ENCODE measurements around the gene APPBP2. TPM values are rescaled to one million over a fixed set of nuclear protein-coding genes. Genes with fewer than 3 reads are reported as not detected.
"Not testable (repeated sequence)": the region's sequence is repeated elsewhere in the genome, so short reads cannot be mapped to it uniquely, and the experiment has no call there.

Gene APPBP2
- polyA plus RNA-seq, 1 donor, result 31.3 TPM

DNA sequence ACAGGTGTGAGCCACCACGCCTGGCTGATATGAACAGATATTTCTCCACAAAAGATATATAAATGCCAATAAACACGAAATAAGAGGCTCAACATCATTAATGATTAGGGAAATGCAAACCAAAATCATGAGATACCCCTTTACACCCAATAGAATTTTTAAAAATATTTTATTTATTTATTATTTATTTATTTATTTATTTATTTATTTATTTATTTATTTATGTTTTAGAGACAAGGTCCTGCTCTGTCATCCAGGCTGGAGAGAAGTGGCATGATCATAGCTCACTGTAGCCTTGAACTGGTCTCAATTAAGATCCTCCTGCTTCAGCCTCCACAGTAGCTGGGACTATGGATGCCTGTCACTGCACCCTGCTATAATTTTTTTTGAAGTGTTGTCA is 30.8 kb downstream of the APPBP2 start:
- DNase-seq (ENCODE audit: low read depth), result no peak

DNA sequence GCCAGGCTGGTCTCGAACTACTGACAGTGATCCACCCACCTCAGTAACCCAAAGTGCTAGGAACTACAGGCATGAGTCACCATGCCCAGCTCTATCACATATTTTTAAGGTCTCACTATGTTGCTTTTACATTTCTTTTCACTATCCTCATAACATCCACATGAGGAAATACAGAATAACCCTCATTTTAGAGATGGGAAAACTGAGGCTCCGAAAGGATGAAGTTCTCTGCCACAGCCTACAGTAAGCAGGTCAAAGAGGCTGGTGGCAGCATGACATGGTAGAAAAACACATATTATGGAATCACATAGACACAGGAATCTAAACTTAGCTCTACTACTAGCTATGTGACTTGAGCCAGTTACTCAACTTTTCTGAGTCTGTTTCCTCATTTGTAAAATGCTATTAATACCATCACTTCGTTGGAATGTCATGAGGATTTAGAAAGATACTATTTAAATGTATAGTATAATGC is 32.2 kb downstream of the APPBP2 start:
- no peak for DNase-seq (ENCODE audit: low read depth)

DNA sequence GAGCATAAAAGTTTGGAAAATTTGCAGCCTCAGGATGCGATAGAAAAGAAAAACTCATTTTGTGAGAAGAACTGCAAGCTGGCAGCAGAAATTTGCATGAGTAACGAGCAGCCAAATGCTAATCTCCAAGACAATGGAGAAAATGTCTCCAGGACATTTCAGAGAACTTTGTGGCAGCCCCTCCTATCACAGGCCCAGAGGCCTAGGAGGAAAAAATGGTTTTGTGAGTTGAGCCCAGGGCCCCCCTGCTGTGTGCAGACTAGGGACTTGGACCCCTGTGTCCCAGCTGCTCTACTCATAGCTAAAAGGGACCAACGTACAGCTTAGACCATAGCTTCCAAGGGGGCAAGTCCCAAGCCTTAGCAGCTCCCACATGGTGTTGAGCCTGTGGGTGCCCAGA is 34.3 kb downstream of the APPBP2 start:
- DNase-seq (ENCODE audit: low read depth), result no peak

DNA sequence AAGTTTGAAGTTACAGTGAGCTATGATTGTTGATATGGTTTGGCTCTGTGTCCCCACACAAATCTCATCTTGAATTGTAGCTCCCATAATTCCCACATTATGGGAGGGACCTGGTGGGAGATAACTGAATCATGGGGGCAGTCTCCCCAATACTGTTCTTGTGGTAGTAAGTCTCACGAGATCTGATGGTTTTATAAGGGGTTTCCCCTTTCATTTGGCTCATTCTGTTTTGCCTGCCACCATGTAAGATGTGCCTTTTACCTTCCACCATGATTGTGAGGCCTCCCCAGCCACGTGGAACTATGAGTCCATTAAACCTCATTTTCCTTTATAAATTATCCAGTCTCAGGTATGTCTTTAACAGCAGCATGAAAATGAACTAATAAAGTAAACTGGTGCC is 35.4 kb downstream of the APPBP2 start:
- not testable (repeated sequence) for DNase-seq (ENCODE audit: low read depth)

DNA sequence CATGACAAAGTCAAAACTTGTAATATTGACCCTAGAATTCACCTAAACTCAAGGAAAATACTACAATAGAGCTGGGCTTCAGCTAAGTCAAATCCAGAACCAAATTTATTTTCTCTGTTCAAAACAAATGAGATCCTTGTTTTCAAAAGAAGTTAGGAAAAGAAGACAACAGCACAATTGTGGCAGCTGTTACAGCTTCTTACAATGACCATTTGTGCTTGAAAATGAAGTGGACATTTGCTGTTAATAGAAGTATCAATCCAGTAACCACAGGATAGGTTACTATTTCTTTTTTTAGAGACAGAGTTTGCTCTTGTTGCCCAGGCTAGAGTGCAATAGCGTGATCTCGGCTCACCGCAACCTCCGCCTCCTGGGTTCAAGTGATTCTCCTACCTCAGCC is 44.4 kb downstream of the APPBP2 start:
- no peak for DNase-seq (ENCODE audit: low read depth)

DNA sequence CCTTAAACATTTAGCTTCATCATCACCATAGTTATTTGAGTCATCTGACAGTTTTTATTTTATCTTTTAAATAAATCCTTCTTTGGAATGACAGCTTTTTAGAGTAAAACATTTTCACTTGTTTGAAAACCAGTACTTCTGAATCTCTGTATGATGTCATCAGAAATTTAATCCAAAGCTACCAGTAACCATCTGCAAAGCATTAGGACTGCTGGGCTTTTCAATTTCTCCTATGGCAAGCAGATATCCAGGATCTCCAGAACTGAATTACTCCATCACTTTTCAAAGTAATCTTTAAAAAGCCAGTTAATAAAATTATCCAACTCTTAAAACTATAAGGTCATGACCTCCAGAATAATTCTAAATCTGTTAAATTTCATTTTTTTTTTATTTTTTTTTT is 52.3 kb downstream of the APPBP2 start:
- no peak for DNase-seq (ENCODE audit: low read depth)

DNA sequence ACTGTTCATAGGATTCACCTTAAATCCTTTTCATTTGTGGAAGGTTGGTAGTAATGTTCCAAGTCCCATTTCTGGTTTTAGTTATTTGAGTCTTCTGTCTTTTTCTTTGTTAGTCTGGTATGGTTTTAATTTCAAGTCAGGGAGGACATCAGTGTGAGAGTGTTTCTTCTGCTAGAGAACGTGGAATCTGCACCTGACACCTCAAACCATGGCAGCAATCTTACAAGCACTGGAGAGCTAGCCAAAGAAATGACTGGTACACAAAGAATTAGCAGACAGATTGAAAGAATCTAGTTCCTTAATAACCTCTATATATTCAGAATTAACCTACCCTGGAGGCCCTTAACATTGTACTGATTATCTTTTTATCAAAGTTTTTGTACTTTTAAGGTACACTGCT is 53.6 kb downstream of the APPBP2 start:
- DNase-seq (ENCODE audit: low read depth), result no peak

DNA sequence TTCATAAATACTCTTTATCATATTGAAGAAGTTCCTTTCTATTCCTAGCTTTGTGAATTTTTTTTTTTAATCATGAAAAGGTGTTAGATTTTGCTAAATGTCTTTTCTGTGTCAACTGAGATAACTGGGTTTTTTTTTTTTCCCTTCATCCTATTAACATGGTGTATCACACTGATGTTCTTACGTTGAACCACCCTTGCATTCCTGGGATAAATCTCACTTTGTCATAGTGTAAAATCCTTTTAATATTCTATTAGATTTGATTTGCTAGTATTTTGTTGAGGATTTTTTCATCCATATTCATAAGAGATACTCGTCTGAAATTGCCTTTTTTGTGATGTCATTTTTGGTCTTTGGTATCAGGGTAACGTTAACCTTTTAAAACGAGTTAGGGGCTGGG is 54.6 kb downstream of the APPBP2 start:
- no peak for DNase-seq (ENCODE audit: low read depth)

DNA sequence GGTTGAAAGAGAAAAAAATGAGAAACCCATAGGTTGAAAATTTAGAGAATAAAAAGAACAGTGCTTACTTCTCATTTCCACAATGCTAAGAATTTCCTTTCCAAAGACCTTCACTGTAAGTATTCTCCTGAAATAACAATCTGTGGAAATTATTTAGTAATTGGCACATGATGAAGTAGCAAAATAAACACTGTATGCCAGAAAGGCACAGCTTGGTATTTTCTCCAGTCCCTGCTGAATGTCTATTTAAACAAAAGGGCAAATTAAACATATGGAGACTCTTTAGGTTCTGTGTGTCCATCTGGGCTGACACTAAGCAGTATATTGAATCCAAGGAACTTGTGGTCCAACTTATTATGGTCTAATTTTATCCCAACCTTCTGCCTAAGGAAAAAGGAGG is 57.7 kb downstream of the APPBP2 start:
- DNase-seq (ENCODE audit: low read depth), result no peak

DNA sequence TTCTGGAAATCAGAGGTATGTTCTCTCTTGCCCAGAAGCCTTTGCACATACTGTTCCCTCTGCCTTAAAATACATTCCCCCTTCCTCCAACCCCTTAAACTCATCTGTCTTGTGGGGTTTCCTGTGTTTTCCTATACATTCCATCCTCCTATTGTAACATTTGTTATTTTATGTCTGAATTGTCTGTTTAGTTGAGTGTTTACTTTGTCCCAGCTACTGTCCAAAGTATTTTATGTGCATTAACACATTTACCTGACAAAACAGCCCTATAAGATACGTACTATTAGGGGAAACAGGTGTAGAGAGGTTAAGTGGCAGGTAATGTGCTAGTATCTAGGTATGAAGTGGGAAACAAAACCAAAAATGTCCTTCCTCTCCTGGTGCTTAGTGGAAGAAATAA is 61.7 kb downstream of the APPBP2 start:
- DNase-seq (ENCODE audit: low read depth), result no peak

DNA sequence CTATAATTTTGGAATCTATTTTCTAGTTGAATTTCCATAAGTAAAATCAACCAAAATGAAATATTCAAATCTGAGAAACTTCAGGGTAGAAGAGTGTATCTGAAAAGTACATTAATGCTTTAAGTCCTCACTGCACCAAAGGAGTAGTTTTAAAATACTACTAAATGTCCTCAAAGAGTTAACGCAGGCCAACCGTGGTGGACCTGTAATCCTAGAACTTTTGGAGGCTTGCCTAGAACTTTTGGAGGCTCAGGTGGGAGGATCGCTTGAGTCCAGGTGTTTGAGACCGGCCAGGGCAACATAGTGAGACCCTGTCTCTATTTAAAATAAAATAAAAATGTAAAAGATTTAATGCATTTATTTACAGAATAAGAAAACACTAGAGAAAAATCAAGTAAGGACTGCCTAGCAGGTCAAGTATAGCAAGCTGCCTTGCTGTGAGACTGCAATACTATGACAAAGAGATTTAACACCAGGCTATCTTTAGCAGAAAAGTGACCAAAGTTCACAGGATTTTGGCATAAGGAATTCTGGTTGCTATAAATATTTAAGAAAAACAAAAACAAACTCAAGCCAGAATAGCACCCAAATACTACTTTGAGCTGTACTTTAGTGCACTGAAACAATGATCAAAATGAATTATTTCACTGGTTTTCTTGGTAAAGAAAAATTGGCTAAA is 62.7 kb downstream of the APPBP2 start:
- no peak for DNase-seq (ENCODE audit: low read depth)

DNA sequence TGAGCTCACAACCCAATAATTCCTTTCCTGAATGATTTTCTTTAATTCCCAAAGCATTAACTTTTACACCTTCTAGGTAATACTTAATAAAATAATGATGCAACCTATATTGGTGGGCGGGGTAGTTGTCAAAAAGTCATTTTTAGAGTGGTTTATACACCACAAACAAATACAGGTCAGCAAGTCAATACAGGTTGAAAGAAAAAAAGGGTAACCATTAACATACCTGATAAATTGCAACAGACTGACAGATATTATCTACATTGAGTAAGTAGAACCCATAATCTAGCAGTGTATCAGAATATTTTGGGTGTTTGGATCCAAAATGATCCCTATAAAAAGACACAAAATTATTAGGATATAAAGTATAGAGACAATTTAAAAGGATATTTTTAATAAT is 64.5 kb downstream of the APPBP2 start:
- no peak for DNase-seq (ENCODE audit: low read depth)

DNA sequence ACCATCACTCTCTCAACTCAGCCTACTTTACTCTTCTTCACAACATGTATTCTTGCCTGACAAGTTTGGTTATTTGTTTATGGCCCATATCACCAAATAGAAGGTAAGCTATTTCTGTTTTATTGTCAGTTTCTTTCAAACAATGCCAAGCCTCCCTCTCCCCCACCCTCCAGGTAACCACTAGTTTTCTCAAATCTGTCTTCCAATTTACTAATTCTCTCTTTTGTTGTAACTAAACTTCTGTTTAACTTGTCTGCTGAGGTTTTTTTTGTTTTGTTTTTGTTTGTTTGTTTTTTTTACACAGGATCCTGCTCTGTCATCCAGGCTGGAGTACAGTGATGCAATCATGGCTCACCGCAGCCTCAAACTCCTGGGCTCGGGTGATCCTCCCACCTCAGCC is 68.9 kb downstream of the APPBP2 start:
- DNase-seq (ENCODE audit: low read depth), result no peak

DNA sequence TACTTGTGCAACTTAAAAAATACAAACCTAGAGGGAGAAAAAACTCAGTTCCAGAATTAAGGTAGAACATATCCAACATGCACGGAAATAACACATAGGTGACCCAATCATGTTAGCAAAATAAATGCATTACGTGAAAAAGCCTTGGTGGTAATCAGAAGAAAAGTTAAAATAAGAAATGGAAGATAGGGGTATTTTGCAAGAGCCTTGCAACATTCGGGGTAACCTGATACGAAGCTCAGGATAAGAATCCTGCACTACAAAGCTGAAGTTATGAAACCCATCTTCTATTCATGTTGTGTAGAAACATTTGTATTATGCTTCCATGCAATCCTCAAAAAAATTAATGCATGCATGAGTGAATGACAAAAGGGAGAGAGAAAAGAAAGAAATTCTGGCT is 70.7 kb downstream of the APPBP2 start:
- no peak for DNase-seq (ENCODE audit: low read depth)

DNA sequence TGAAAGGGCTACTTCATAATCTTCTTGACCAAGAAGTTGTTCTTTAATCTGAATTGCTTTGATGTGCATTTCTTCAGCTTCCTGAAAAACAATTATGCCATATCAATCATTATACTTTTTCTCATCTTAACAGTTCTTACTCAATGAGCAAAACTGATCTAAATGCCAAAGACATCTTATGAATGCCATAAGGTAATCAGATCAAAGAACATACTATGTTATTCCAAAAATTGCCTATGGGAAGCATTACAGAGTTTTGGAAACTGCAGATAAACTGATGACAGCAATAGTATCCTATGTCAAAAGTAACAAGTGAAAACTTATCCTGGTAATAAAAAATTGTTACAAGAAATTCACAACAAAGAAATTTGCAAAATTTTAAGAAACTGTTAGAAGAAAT is 74.1 kb downstream of the APPBP2 start:
- no peak for DNase-seq (ENCODE audit: low read depth)

DNA sequence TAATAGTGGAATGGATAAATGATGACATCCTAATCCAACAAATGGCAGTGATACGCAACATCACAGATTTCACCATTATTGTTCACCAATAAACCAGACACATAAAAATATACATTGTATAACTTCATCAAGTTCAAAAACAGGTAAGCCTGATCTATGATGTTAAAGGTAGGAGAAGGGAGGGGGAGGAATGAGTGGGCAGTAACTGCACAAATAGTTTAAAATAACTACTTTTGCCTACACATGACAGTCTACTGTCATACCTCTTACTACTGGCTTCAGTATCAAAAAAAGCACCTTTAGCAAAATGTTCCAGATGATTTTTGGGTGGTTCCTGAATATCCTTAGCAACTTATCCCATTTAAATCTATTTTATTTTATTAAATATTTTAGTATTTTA is 75.0 kb downstream of the APPBP2 start:
- DNase-seq (ENCODE audit: low read depth), result no peak

DNA sequence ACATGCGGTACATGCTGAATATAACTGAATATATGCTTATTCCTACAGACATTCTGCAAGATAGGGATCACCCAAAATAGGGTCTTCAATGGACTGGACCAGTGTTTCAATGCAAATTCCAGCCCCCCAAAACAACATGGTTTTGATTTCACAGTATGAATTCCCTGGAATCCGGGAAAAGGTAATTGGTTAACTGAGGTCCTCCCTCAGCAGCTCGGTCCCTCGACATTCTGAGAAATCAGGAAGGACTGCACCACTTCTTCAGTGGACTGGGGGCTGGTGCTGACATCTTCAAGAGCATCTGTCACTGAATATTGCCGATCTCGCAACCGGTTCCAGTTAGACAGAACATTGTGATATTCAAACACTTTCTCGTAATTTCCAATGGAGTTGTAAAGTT is 78.7 kb downstream of the APPBP2 start:
- DNase-seq (ENCODE audit: low read depth), result no peak

DNA sequence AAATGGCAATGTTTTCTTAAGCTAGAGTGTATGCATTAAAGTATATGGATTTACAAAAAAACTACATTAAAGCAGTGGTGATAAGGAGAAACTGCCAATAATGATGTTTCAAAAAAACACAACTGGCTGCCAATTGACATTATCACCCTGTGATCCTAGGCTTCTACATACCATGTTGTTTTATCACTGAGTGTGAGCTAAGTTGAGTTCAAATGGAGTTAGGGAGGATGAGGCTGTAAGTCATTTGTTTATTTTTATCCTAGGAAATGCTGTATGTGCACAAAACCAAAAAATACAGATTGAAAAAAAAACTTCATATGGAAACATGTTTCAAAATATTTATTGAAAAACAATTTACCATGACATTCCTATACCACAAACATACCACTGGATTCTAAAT is 80.9 kb downstream of the APPBP2 start:
- no peak for DNase-seq (ENCODE audit: low read depth)

DNA sequence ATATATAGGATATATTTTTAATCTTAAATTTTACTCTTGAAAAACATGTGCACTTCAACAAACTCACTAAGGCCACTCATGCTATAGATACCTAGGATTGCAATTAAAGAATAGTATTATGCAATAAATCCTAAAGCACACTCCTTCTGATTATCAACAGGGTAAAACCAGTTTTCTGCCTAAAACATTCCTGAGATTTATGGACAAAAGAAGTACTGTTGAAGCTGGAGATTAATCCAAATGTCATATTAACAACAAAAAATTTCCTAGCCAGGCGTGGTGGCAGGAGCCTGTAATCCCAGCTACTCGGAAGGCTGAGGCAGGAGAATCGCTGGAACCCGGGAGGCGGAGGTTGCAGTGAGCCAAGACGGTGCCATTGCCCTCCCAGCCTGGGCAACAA is 82.3 kb downstream of the APPBP2 start:
- no peak for DNase-seq (ENCODE audit: low read depth)

DNA sequence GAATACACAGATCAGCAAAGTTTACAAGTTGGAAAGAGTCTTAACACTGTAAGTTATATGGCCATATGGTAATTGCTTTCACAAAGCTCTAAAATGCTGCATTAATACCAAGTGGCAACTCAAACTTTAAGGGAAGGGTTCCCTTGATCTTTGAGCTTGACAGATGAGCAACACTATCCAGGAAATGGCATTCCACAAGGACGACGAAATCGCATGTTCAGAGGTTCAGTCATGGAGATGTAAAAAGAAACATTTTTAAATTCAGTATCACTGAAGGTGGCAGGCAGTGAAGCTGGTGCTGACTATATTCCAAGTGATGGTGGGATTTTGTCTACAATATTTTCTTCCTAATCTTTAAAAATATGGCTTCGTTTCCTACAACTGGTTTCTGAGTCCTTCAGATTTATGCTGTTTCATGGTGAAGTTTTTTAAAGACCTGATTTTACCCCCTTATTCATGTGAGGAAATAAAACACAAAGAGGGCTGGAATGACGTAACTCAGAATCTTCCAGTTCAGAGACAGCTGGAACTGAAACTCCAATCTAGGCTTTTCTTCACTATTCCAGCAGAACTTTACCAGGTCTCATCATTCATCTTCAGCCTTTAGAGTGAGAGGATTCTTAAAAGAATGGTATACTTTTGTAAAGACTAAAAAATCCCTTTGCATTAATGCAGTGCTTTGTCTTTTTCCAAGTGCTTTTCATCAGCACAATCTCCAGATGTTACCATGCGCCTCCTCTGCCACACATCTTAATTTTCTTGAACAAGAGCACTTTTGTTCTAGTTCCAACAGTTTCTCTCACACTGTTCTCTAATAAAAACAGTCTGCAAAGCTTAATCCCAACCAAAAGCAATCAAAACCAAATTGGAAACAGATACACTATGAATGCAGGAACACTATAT is 83.5 kb downstream of the APPBP2 start:
- peak; percentile 34 for DNase-seq (ENCODE audit: low read depth)

DNA sequence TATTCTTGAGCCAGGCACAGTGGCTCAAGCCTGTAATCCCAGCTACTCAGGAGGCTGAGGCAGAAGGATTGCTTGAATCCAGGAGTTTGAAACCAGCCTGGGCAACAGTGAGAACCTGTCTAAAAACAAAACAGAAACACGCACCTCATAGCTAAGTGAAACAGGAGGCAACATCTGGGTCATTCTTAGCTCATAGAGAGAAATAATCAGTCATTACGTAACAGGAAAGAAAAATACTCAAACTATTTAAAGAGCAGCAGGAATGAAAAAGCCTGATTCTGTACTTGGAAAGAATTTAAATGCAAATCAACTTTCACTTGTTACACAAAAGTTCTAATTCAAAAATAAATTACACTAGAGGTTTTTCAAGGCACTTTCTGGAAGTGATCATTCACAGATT is 86.5 kb downstream of the APPBP2 start:
- no peak for DNase-seq (ENCODE audit: low read depth)

DNA sequence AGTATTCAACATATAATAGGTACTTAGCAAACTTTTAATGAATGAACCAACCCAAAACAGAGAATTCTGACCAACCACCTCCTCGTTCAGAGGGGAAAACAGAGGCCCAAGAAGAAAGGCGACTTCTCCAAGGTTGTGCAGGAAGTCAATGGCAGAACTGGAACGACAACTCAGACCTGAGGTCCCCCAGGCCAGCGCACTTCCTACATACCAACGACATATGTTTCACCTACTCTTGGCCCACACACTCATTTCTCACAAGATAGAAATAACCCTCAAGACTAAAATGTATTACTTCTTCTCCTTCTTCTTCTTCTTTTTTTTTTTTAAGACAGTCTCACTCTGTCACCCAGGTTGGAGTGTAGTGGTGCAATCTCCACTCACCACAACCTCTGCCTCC is 89.4 kb downstream of the APPBP2 start:
- no peak for DNase-seq (ENCODE audit: low read depth)
